MCF 10A (cell line): ENCODE results near the gene ARMC9. TPM values are rescaled to one million over a fixed set of nuclear protein-coding genes. Genes with fewer than 3 reads are reported as not detected.

Experiments
- BruUV-seq: library from RNA; stranded (reverse); fragments of 400-500 nt; replicated peaks from 2 replicates; lab custom pipeline; 2021; lab: Mats Ljungman, UMichigan
- CTCF ChIA-PET: fragments of 300-600 bp; sonication (Branson Sonifier 250); formaldehyde crosslinking; extraction: SDS; loops from one replicate; lab custom pipeline; 2021; ENCODE audit warnings: antibody characterized with exemption, inconsistent platforms; lab: Yijun Ruan, JAX
- POLR2A ChIA-PET: fragments of 300-600, 350-650 bp; sonication (Branson Sonifier 250); formaldehyde crosslinking; extraction: SDS; loops from one replicate; lab custom pipeline; 2020; ENCODE audit warnings: antibody characterized with exemption, inconsistent platforms; lab: Yijun Ruan, JAX
- DNase-seq: peaks from one replicate; pipeline ENCODE4 v3.0.0-alpha.2; 2018; ENCODE audit not compliant: unreplicated experiment
- H3K27ac Mint-ChIP-seq: one replicate; pipeline ENCODE4 v1.8.0; 2022; ENCODE audit warnings: mild to moderate bottlenecking, low read depth, mixed read lengths; ENCODE audit not compliant: unreplicated experiment
- H3K27me3 Mint-ChIP-seq: one replicate; pipeline ENCODE4 v1.8.0; 2022; ENCODE audit warnings: mixed read lengths; ENCODE audit not compliant: insufficient read depth, unreplicated experiment
- H3K36me3 Mint-ChIP-seq: one replicate; pipeline ENCODE4 v1.8.0; 2022; ENCODE audit warnings: mild to moderate bottlenecking, moderate library complexity, mixed read lengths; ENCODE audit not compliant: insufficient read depth, unreplicated experiment
- H3K4me1 Mint-ChIP-seq: one replicate; pipeline ENCODE4 v1.8.0; 2022; ENCODE audit warnings: mixed read lengths; ENCODE audit not compliant: insufficient read depth, unreplicated experiment
- H3K4me3 Mint-ChIP-seq: one replicate; pipeline ENCODE4 v1.8.0; 2022; ENCODE audit warnings: mild to moderate bottlenecking, moderate library complexity, mixed read lengths; ENCODE audit not compliant: unreplicated experiment
- H3K9me3 Mint-ChIP-seq: one replicate; pipeline ENCODE4 v1.8.0; 2022; ENCODE audit warnings: mixed read lengths; ENCODE audit not compliant: unreplicated experiment
- intact Hi-C: fragments of 100-400 bp; cut with micrococcal nuclease; formaldehyde crosslinking; loops from 2 replicates; pipeline ENCODE4 v1.14.1; 2022
- total RNA-seq: library from RNA; stranded (reverse); gene quantifications from 2 replicates; pipeline ENCODE4 v1.2.3, GENCODE V29; 2022
- TF ChIP-seq, protein P1 (sequence below): fragments of 200-600 bp; IDR thresholded peaks from one replicate; pipeline ENCODE4 v1.8.0; 2022; ENCODE audit warnings: antibody characterized with exemption, mild to moderate bottlenecking; ENCODE audit not compliant: unreplicated experiment

The ARMC9 gene
- total RNA-seq, 1 experiment from 2014 or later, result 16.5 TPM

- Mint-ChIP-seq H3K27ac (no peak overlapping the region), H3K4me3 (no peak overlapping the region), H3K9me3 (no peaks in the 10 kb centered on the region), H3K4me1 (peaks cover 5% of the 10 kb centered on the region), H3K36me3 (no peaks in the 10 kb centered on the region), H3K27me3 (no peaks in the 10 kb centered on the region)
- POLR2A ChIA-PET, result interaction anchor here (0.7 to 2.4 kb wide), 2 partner anchors 41 to 147 kb away, joined by 3 to 5 read pairs; no protein-coding TSS in a partner anchor
- intact Hi-C loops, result no loop called here
- TF ChIP-seq, protein P1, sequence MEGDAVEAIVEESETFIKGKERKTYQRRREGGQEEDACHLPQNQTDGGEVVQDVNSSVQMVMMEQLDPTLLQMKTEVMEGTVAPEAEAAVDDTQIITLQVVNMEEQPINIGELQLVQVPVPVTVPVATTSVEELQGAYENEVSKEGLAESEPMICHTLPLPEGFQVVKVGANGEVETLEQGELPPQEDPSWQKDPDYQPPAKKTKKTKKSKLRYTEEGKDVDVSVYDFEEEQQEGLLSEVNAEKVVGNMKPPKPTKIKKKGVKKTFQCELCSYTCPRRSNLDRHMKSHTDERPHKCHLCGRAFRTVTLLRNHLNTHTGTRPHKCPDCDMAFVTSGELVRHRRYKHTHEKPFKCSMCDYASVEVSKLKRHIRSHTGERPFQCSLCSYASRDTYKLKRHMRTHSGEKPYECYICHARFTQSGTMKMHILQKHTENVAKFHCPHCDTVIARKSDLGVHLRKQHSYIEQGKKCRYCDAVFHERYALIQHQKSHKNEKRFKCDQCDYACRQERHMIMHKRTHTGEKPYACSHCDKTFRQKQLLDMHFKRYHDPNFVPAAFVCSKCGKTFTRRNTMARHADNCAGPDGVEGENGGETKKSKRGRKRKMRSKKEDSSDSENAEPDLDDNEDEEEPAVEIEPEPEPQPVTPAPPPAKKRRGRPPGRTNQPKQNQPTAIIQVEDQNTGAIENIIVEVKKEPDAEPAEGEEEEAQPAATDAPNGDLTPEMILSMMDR, result peak; percentile 30
- CTCF ChIA-PET, result interaction anchor here (0.7 to 9.9 kb wide), 6 partner anchors 11 to 315 kb away, joined by 3 to 156 read pairs (median 11); no protein-coding TSS in a partner anchor
- no peak for DNase-seq
- no TSS peak for BruUV-seq
These were observed 212.0 kb downstream of the ARMC9 start for GRCh38 chr2:231410293-231411004.

- no peaks in the 10 kb centered on the region for H3K4me1 Mint-ChIP-seq
These were observed 212.8 kb downstream of the ARMC9 start for GRCh38 chr2:231411237-231411636.

GRCh38 chr2:231411831-231412617 is 213.6 kb downstream of the ARMC9 start:
- BruUV-seq, result no TSS peak
- Mint-ChIP-seq H3K27ac (no peak overlapping the region), H3K9me3 (no peaks in the 10 kb centered on the region), H3K36me3 (no peaks in the 10 kb centered on the region), H3K4me1 (no peaks in the 10 kb centered on the region), H3K27me3 (no peaks in the 10 kb centered on the region), H3K4me3 (peak overlapping the region; percentile 70)
- ChIA-PET POLR2A (interaction anchor here (0.7 to 2.4 kb wide), 6 partner anchors 10 to 196 kb away, joined by 3 to 8 read pairs (median 4); partner anchors contain the start of gene NCL), CTCF (interaction anchor here (0.6 to 9.9 kb wide), 31 partner anchors 9 to 1001 kb away, joined by 3 to 156 read pairs (median 3); partner anchors contain the start of gene NCL)
- TF ChIP-seq, protein P1, result peak; percentile 89
- peak; percentile 83 for DNase-seq
- intact Hi-C loops, result loop anchor here (1.0 kb wide), 2 partner anchors 185 to 308 kb away; no protein-coding TSS in a partner anchor

More at GRCh38 chr2:231411237-231411636, 212.8 kb downstream of the ARMC9 start:
- CTCF ChIA-PET, result interaction anchor here (0.6 to 9.9 kb wide), 12 partner anchors 10 to 859 kb away, joined by 3 to 156 read pairs (median 4); no protein-coding TSS in a partner anchor
- Mint-ChIP-seq H3K4me3 (peak overlapping the region; percentile 70), H3K36me3 (no peaks in the 10 kb centered on the region), H3K27me3 (no peaks in the 10 kb centered on the region), H3K27ac (no peak overlapping the region), H3K9me3 (no peaks in the 10 kb centered on the region)
- intact Hi-C loops, result no loop called here
- POLR2A ChIA-PET, result interaction anchor here (2.0 to 2.4 kb wide), 2 partner anchors 40 to 53 kb away, joined by 5 to 8 read pairs; partner anchors contain the start of gene NCL
- no TSS peak for BruUV-seq
- DNase-seq, result no peak
- TF ChIP-seq, protein P1, result no peak
